ENCODE data around the gene SOX13. TPM values are rescaled to one million over a fixed set of nuclear protein-coding genes. Genes with fewer than 3 reads are reported as not detected.

SOX13 gene
- total RNA-seq, 4 donors from 2014 or later = 51.8 to 108 (median 105) TPM

GRCh38 chr1:204145033-204145504 is 72.2 kb downstream of the SOX13 start:
- DNase-seq (ENCODE audit: low spot score in 2 of 2) = no peak
- no peak overlapping the region for H3K4me3 ChIP-seq
- peaks cover 0 to 31% (median 0%) of the 10 kb centered on the region in 4 donors for H3K4me1 ChIP-seq
- H3K27me3 ChIP-seq = no peaks in the 10 kb centered on the region
- H3K9me3 ChIP-seq = no peaks in the 10 kb centered on the region
- no peak for TF ChIP-seq POLR2A (IDR thresholded peaks at IDR 0.05)
- 75 to 77% methylated on average over 4 of the region's 4 CpGs for WGBS, 2 donors
- peaks cover 0 to 69% (median 0%) of the 10 kb centered on the region in 3 donors for H3K36me3 ChIP-seq
- H3K27ac ChIP-seq = no peak overlapping the region

GRCh38 chr1:204146309-204146708 is 73.4 kb downstream of the SOX13 start:
- peak overlapping the region in 1 of 4 donors; percentile 8 for H3K27ac ChIP-seq
- H3K4me3 ChIP-seq = no peak overlapping the region
- H3K9me3 ChIP-seq = no peaks in the 10 kb centered on the region
- no peak for DNase-seq (ENCODE audit: low spot score in 2 of 2)
- WGBS, 2 donors = 86 to 94% methylated on average over 6 of the region's 6 CpGs
- TF ChIP-seq POLR2A (IDR thresholded peaks at IDR 0.05) (no peak), EP300 (IDR thresholded peaks at IDR 0.05) (no peak), CTCF (IDR thresholded peaks at IDR 0.05) (no peak)
- peaks cover 0 to 44% (median 0%) of the 10 kb centered on the region in 4 donors for H3K4me1 ChIP-seq
- no peaks in the 10 kb centered on the region for H3K27me3 ChIP-seq
- H3K36me3 ChIP-seq = peaks cover 0 to 57% (median 0%) of the 10 kb centered on the region in 3 donors

- Histone ChIP-seq H3K27ac (peak overlapping the region in 3 of 4 donors; percentile 54 to 96 (median 80)), H3K4me3 (no peak overlapping the region), H3K27me3 (no peaks in the 10 kb centered on the region), H3K4me1 (peaks cover 0 to 44% (median 0%) of the 10 kb centered on the region in 4 donors), H3K9me3 (no peaks in the 10 kb centered on the region), H3K36me3 (peaks cover 0 to 50% (median 0%) of the 10 kb centered on the region in 3 donors)
- 76 to 84% methylated on average over 7 of the region's 7 CpGs for WGBS, 2 donors
- TF ChIP-seq EP300 (IDR thresholded peaks at IDR 0.05) (no peak), CTCF (IDR thresholded peaks at IDR 0.05) (no peak)
- DNase-seq (ENCODE audit: low spot score in 2 of 2) = no peak
These were observed 74.0 kb downstream of the SOX13 start for GRCh38 chr1:204146965-204147364.

- WGBS, 2 donors = 63 to 66% methylated on average over 13 of the region's 13 CpGs
- TF ChIP-seq EP300 (IDR thresholded peaks at IDR 0.05) (no peak), POLR2A (IDR thresholded peaks at IDR 0.05) (no peak), CTCF (IDR thresholded peaks at IDR 0.05) (no peak)
- H3K27ac ChIP-seq = peak overlapping the region in 3 of 4 donors; percentile 54 to 96 (median 80)
- peak overlapping the region in 1 of 4 donors; percentile 80 for H3K4me3 ChIP-seq
- peaks cover 0 to 43% (median 0%) of the 10 kb centered on the region in 3 donors for H3K36me3 ChIP-seq
- H3K4me1 ChIP-seq = peaks cover 0 to 51% (median 5%) of the 10 kb centered on the region in 4 donors
- no peak for DNase-seq (ENCODE audit: low spot score in 2 of 2)
- H3K27me3 ChIP-seq = no peaks in the 10 kb centered on the region
- no peaks in the 10 kb centered on the region for H3K9me3 ChIP-seq
These were observed 74.8 kb downstream of the SOX13 start for GRCh38 chr1:204147406-204148383.

- Histone ChIP-seq H3K36me3 (peaks cover 0 to 29% (median 0%) of the 10 kb centered on the region in 3 donors), H3K4me1 (peaks cover 0 to 58% (median 5%) of the 10 kb centered on the region in 4 donors), H3K9me3 (no peaks in the 10 kb centered on the region), H3K27me3 (no peaks in the 10 kb centered on the region), H3K4me3 (peak overlapping the region in 1 of 4 donors; percentile 80), H3K27ac (peak overlapping the region; percentile 25 to 96 (median 84))
- 61 to 77% methylated on average over 2 of the region's 2 CpGs for WGBS, 2 donors
- DNase-seq (ENCODE audit: low spot score in 2 of 2) = no peak
- TF ChIP-seq EP300 (IDR thresholded peaks at IDR 0.05) = no peak
These were observed 76.2 kb downstream of the SOX13 start for GRCh38 chr1:204149107-204149506.

Measured in tibial nerve (tissue), 4 donors.